SHP77 (cell line): ENCODE measurements around the gene HIF1A.
"Not testable (repeated sequence)": the region's sequence is repeated elsewhere in the genome, so short reads cannot be mapped to it uniquely, and the experiment has no call there.

Source experiments
- DNase-seq, 2 experiments: peaks; one replicate each; lab custom pipeline; 2025; lab: John Stamatoyannopoulos, UW

The HIF1A gene

DNA sequence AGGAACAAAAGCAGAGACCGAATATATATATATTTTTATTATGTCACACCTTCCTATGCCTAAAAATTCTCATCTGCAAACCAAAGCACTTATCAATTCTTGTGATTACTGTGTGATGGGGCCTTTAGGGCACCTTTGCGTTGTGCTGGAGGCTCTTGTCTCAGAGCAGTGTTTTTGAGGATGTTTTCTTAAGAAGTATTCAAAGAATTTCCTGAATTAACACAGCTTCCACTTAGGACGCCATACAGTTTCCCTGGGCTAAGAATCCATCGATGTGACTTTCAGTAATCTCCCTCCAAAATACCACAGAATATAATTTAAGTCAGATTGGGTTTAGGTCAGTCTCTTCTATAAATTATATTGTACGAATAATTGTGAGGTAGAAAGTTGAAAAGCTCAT is 22.0 kb upstream of the HIF1A start:
- DNase-seq = no peak

DNA sequence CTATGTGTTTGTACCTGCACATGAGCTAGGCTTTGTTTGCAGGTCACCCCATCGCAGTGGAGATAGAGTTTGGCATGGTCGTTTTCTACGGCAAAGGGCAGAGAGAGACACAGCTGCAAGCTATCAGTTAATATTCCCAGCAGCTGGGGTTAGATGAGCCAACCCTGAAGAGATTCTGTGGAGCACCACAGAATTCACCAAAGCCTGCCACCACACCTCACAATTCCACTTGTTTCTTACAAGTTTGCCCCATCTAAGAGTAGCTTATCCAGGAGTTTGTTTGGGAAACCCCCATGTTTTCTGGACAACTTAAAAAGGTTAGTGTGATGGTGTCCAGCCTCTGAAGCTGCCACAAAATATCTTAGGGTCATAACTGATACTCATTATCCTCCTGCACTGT is 20.0 kb upstream of the HIF1A start:
- no peak for DNase-seq

GRCh38 chr14:61677479-61677878 is 17.8 kb upstream of the HIF1A start:
- no peak for DNase-seq

DNA sequence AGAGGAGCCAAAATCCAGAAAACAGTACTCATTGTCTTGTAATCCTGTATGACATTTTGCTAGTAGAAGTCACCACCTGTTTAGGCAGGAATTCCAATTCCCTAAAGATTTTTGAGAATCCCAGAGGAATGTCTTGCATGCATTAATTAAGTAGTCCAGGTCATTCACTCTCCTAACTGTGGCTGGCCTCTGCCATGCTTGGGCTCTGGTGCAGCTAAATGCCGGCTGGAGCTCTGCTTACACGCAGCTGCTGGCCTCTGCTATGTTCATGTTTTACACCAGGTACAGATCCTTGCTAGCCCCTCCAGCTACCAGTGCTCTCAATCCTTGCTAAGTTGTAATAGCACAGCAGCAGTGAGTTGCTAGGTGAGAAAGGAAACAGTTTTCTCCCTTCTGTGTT is 16.3 kb upstream of the HIF1A start:
- DNase-seq = no peak

- no peak for DNase-seq
These were observed 13.9 kb upstream of the HIF1A start for GRCh38 chr14:61681413-61681812.

GRCh38 chr14:61683108-61683507 is 12.2 kb upstream of the HIF1A start:
- DNase-seq = no peak

DNA sequence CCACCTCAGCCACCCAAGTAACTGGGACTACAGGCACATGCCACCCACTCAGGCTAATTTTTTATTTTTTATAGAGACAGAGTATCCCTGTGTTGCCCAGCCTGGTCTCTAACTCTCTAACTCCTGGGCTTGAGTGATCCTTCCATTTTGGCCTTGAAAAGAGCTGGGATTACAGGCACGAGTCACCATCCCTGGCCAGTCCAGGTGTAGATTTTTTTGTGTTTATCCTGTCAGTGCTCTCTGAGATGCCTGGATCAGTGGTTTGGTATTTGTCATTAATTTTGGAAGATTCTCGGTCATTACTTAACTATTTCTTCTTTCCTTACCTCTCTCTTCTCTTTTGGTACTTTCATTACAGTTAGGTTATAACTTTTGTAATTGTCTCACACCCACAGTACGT is 5.3 kb upstream of the HIF1A start:
- DNase-seq = no peak

GRCh38 chr14:61690982-61691381 is 4.3 kb upstream of the HIF1A start:
- no peak for DNase-seq

GRCh38 chr14:61691495-61691894 is 3.8 kb upstream of the HIF1A start:
- DNase-seq = no peak

DNA sequence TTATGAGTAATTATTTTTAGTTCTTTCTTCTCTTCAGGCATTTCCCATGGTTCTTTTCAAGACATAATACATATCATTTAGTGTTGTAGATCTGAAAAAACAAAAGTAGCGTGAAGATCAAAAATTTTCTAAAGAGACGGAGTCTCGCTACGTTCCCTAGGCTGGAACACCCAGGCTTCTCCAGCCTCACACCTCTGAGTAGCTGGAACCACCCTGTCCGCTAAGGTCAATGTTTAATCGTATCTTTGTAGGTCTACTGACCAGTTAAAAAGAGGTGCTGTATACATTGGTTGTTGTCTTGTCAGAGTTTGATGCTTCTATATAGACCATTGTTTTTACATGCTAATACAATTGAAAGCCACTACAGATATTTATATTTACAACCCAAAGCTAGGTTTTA is 1.3 kb upstream of the HIF1A start:
- DNase-seq = no peak

DNA sequence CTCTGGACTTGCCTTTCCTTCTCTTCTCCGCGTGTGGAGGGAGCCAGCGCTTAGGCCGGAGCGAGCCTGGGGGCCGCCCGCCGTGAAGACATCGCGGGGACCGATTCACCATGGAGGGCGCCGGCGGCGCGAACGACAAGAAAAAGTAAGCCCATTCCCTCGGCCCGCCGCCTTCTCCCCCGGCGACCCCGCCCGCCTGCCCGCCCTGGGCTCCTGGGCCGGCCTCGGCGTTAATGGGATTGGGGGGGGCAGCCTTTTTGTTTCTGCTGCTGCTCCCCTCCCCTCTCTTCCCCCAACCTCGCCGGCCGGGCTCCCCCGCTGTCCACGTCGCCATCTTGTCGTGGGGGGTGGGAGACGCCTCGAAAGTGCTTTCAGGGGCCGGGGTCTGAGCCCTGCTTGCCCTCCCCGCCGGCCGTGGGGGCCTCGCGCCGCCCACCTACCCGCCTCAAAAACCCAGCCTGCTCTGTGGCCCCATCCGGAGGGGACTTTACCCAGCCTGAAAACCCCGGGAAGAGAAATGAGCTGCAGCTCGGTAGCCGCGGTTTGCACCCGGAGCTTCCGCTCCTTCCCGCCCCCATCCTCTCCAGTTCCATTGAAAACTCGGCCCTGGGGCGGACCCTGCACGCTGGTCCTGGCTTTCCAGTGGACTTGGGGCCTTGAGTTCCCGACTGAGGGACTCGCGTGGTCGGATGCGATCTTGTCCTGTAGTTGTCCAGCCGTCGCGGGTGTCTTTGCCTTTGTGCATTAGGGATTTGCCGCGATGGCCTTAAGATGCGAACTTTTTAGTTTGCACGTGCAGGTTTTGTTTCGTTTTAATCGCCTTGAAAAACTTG is 598 bp downstream of the HIF1A start:
- DNase-seq = peak; percentile 61 to 73

DNA sequence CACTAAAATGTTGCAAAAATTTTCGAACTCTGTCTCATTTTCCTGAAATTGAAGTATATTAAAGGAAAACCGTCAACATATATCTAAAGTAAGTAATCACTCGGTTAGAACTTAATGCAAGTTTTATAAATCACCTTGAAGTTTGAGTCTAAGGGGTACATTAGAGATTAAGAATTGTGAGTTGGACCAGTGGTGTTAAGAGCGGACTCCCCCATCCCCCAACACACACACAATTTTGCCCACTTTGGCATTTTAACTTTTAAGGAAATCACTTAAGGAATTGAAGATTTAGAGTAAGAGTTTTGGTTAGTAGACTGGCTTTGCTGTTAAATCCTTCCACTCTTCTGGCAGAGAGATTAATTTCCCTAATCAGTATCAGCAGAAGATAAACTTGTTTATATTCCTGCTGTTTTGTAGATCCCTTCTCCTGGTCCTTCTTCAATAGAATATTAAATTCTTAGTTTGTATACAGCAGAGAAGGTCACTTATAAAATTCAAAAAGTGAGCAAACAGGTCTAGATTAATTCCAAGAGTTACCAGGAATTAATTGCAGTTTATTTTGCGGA is 1.5 kb downstream of the HIF1A start:
- no peak for DNase-seq

GRCh38 chr14:61698206-61698980 is 3.1 kb downstream of the HIF1A start:
- no peak for DNase-seq

- DNase-seq = no peak
These were observed 3.7 kb downstream of the HIF1A start for GRCh38 chr14:61699027-61699426.

DNA sequence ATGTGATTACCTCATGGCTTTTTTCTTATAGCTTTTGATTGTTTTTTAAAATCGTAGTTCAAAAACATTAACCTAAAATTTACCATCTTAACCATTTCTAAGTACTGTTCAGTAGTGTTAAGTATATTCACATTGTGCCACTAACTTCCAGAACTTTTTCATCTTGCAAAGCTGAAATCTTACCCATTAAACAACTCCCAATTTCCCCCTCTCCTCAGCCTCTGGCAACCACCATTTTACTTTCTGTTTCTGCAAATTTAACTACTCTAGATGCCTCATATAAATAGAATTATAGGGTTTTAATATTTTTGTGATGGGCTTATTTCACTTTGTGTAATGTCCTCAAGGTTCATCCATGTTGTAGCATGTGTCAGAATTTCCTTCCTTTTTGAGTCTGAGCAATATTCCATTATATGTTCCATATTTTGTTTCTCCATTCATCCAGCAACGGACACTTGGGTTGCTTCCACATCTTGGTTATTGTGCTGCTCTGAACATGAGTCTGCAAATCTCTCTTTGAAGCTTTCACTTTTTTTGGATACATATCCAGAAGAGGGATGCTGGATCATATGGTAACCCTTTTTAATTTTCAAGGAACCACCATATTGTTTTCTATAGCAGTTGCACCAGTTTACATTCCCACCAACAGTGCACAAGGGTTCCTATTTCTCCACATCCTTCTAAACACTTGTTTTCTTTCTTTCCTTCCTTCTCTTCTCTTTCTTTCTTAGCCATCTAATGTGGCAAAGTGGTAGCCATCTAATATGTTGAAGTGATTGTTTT is 5.0 kb downstream of the HIF1A start:
- DNase-seq = no peak

GRCh38 chr14:61701946-61702345 is 6.6 kb downstream of the HIF1A start:
- DNase-seq = no peak

- no peak for DNase-seq
These were observed 8.2 kb downstream of the HIF1A start for GRCh38 chr14:61703342-61704129.

GRCh38 chr14:61704554-61704953 is 9.2 kb downstream of the HIF1A start:
- no peak for DNase-seq

DNA sequence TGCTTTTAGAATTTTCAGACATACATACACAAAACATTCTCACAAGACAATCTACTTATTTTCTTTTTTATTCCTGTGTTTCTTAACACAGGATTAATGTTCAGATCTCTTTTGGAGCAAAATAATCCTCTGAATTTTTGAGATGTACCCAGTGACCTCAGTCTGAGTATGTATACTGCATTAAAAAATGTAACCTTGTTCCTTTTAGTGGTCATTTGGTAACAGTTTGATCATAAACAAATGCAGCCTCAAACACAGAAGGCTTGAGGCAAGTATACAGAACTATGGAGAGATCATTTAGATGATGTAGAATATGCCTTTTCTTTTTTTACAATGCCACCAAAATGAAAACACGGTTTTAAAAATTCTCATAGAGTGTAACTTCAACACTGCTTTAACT is 9.7 kb downstream of the HIF1A start:
- DNase-seq = no peak

DNA sequence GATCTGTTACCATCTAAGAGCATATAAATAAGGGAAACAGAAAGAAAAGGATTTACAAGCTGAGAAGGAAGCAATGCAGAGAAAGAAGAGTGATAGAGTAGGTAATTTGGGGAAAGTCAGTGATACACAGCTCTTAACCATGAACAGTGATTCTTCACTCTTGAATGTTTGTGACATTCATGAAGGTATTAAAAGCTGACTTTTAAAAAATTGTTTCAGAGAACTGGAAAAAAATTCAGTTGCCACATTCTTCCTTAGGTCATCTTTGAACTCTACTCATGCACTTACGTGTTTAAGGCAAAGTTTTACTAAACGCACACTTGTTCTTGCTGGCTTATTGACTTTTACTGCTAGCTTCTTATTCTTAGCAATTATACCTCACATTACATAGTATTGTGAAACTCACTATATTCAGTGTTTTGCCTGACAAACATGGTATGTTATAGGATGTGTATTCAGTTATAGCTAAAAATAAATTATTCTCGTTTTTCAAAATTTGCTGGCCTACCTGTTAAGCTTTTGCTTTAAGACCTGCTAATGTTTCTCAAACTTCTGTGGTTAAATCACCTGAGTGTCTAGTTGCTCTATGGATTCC is 10.9 kb downstream of the HIF1A start:
- no peak for DNase-seq

GRCh38 chr14:61707774-61708173 is 12.5 kb downstream of the HIF1A start:
- DNase-seq = not testable (repeated sequence)
